Measurements from ENCODE around the gene TTF2. TPM values are rescaled to one million over a fixed set of nuclear protein-coding genes. Genes with fewer than 3 reads are reported as not detected.
A peak's percentile ranks its signal among the peaks of the same experiment; 100 is the strongest.

The TTF2 gene
- polyA plus RNA-seq, 4 donors, result 1.8 to 18.6 (median 4.9) TPM

DNA sequence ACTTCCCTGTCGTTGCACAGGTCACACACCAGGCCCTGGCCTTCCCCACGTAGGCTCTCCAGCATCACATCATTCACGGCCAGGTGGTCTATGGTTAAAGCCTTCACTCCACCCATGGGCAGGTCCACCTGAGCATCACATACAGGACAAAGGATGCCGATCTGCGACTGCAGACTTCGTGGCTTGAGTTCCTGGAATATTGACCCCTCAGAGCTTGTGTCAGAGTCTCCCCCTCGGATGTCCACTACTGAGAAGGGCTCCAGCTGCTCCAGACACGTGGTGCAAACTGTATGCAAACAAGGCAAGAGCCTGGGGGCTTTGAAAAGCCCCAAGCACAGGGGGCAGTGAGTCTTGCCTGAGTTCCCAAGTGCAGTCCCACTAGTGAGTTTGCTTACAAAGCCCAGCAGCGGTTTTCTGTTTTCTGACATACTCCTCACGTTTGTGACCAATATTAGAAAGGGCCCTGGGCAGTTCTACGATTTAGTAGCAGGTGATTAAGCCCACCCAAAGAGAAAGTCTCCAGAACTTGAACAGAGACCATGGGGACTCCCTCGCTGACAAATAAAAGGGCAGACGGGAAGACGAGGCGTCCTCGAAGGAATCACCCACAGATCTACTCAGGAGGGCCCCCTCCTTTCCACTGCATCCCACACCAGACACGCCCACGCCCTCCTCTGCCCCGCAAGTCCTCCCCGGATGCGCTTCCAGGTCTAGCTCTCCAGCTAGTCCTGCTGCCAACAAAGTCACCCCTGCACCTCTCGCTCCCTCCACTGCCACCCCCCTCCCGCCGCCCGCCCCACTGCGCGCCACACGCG, 60.9 kb downstream of the TTF2 start:
- peak; percentile 5 to 29 for DNase-seq
- WGBS, 3 donors, result 6 to 14% (median 11%) methylated on average over 24 to 29 of the region's 29 CpGs
- Histone ChIP-seq H3K27me3 (ENCODE audit: control insufficient read depth in 3 of 3, insufficient read depth in 3 of 3, low read length in 3 of 3) (peaks cover 0 to 6% (median 2%) of the 10 kb centered on the region in 3 donors), H3K27ac (ENCODE audit: low read depth in 1 of 3, low read length in 2 of 3) (peak overlapping the region in 2 of 3 donors; percentile 54 to 78), H3K9me3 (ENCODE audit: control insufficient read depth in 2 of 2, insufficient read depth in 1 of 2, low read depth in 1 of 2, low read length in 1 of 2) (no peaks in the 10 kb centered on the region), H3K4me3 (ENCODE audit: low read depth in 1 of 3, low read length in 3 of 3) (peak overlapping the region; percentile 58 to 73 (median 64)), H3K4me1 (ENCODE audit: control insufficient read depth in 3 of 3, insufficient read depth in 2 of 3, low read depth in 1 of 3, low read length in 2 of 3) (peaks cover 4 to 19% (median 5%) of the 10 kb centered on the region in 3 donors), H3K36me3 (ENCODE audit: control insufficient read depth in 3 of 3, insufficient read depth in 2 of 3, low read depth in 1 of 3, low read length in 3 of 3) (peaks cover 0 to 10% (median 0%) of the 10 kb centered on the region in 3 donors)
- no peak for FAIRE-seq

DNA sequence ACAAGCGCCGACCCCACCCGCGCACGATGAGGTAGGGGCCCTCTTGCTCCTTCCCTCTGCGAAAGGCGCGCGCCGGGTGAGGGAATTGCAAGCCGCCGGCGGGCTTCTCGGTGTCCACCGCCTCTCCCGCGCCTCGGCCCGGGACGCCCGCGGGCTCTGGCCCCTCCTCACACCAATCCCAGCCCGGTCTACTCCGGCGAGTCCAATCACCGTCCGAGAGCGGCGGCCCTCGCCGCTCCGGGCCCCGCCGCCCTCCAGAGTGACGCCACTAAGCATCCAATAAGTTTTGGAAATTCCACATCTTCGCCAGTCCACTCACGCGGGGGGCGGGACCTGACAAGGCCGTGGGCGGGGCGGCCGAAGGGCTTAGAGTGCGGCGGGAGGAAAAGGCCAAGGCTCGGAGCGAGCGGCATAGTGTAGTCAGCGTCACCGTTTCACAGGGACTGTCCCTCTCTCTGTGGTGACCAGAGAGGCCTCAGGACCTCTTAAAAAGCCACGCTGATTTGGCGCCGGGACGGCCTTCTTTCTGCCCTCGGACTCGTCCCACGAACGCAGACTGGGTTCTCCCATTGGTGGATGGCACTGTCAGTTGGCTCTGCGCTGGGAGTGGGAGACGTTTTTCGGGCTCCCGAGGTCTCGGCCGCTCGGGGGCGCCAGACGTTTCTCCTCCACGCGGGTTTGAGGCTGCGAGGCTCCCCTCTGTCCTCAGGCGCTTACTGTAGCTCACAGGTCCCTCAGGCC, 61.6 kb downstream of the TTF2 start, which contains the start of gene TRIM45:
TRIM45 (minus strand) TSS at position 161 of the 741 bp plus-strand sequence. CDS start 548 bp downstream, outside the sequence.
- DNase-seq, result peak; percentile 97 to 98
- Histone ChIP-seq H3K36me3 (ENCODE audit: control insufficient read depth in 3 of 3, insufficient read depth in 2 of 3, low read depth in 1 of 3, low read length in 3 of 3) (peaks cover 0 to 5% (median 0%) of the 10 kb centered on the region in 3 donors), H3K9me3 (ENCODE audit: control insufficient read depth in 2 of 2, insufficient read depth in 1 of 2, low read depth in 1 of 2, low read length in 1 of 2) (no peaks in the 10 kb centered on the region), H3K4me1 (ENCODE audit: control insufficient read depth in 3 of 3, insufficient read depth in 2 of 3, low read depth in 1 of 3, low read length in 2 of 3) (peaks cover 4 to 19% (median 5%) of the 10 kb centered on the region in 3 donors), H3K27ac (ENCODE audit: low read depth in 1 of 3, low read length in 2 of 3) (peak within 1 kb of the TSS; percentile 64 to 94 (median 78)), H3K27me3 (ENCODE audit: control insufficient read depth in 3 of 3, insufficient read depth in 3 of 3, low read length in 3 of 3) (peaks cover 0 to 6% (median 2%) of the 10 kb centered on the region in 3 donors), H3K4me3 (ENCODE audit: low read depth in 1 of 3, low read length in 3 of 3) (peak within 1 kb of the TSS; percentile 58 to 73 (median 64))
- 0 to 1% (median 0%) methylated on average over 56 to 71 of the region's 71 CpGs for WGBS, 3 donors
- FAIRE-seq, result no peak

DNA sequence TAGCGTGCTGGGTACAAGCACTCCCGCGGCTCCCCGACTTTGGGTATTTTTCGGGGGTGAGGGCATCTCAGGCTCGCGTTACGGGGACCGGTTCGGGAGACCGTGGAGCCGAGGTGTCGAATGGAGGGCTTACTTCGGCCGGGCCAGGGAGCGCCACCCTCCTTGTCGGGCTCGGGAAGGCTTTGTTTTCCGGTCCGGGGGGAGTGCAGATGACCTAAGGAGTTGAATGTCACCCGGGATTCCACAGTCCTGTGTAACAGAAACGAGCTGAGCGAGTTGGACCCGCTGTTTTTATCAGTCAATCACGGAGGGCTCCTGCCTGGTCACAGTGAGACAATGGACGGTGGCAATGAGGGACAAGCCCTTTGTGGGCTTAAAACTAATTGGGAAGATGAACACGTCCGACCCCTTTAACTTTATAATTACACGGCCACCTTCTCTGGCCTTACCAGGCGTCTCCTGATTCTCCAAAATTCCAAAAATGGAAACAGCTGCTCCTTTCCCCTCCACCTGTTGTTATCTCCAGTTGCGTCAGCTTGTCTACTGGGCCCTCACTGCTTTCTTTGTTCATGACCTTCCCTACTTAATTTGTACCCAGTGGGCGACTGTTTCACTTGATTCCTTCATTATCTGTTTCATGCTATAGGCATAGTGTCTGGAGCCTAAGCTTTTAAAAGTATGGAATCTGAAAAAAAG, 62.4 kb downstream of the TTF2 start:
- peaks cover 0 to 5% (median 0%) of the 10 kb centered on the region in 3 donors for H3K36me3 ChIP-seq (ENCODE audit: control insufficient read depth in 3 of 3, insufficient read depth in 2 of 3, low read depth in 1 of 3, low read length in 3 of 3)
- 25 to 29% (median 28%) methylated on average over 32 of the region's 32 CpGs for WGBS, 3 donors
- FAIRE-seq, result no peak
- H3K9me3 ChIP-seq (ENCODE audit: control insufficient read depth in 2 of 2, insufficient read depth in 1 of 2, low read depth in 1 of 2, low read length in 1 of 2), result no peaks in the 10 kb centered on the region
- DNase-seq, result no peak
- peak overlapping the region in 2 of 3 donors; percentile 64 to 73 for H3K4me3 ChIP-seq (ENCODE audit: low read depth in 1 of 3, low read length in 3 of 3)
- peaks cover 0 to 6% (median 2%) of the 10 kb centered on the region in 3 donors for H3K27me3 ChIP-seq (ENCODE audit: control insufficient read depth in 3 of 3, insufficient read depth in 3 of 3, low read length in 3 of 3)
- peaks cover 4 to 18% (median 4%) of the 10 kb centered on the region in 3 donors for H3K4me1 ChIP-seq (ENCODE audit: control insufficient read depth in 3 of 3, insufficient read depth in 2 of 3, low read depth in 1 of 3, low read length in 2 of 3)
- peak overlapping the region in 2 of 3 donors; percentile 78 to 94 for H3K27ac ChIP-seq (ENCODE audit: low read depth in 1 of 3, low read length in 2 of 3)

DNA sequence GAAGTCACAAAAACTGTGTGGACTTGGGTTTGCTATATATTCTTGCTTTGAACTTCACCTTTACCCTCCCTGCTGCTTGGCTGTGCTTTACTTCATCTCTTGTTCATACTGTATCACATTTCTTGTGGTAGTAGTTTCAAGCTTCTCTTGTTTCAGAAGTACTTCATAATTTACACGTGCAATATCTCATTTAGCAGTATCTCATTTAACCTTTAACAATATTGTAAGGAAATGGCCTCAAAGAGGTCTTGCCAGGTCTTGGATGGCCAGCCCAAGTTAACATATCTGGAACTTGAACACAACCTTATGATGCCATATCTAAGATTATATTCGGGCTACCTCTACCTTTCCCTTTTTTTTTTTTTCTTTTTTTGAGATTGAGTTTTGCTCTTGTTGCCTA, 63.1 kb downstream of the TTF2 start:
- H3K27me3 ChIP-seq (ENCODE audit: control insufficient read depth in 3 of 3, insufficient read depth in 3 of 3, low read length in 3 of 3), result peaks cover 0 to 6% (median 2%) of the 10 kb centered on the region in 3 donors
- FAIRE-seq (no peak), DNase-seq (no peak)
- WGBS, 3 donors, result 92 to 93% (median 93%) methylated on average over 2 of the region's 2 CpGs
- H3K4me3 ChIP-seq (ENCODE audit: low read depth in 1 of 3, low read length in 3 of 3), result no peak overlapping the region
- no peak overlapping the region for H3K27ac ChIP-seq (ENCODE audit: low read depth in 1 of 3, low read length in 2 of 3)
- no peaks in the 10 kb centered on the region for H3K9me3 ChIP-seq (ENCODE audit: control insufficient read depth in 2 of 2, insufficient read depth in 1 of 2, low read depth in 1 of 2, low read length in 1 of 2)
- H3K36me3 ChIP-seq (ENCODE audit: control insufficient read depth in 3 of 3, insufficient read depth in 2 of 3, low read depth in 1 of 3, low read length in 3 of 3), result peaks cover 0 to 2% (median 0%) of the 10 kb centered on the region in 3 donors
- H3K4me1 ChIP-seq (ENCODE audit: control insufficient read depth in 3 of 3, insufficient read depth in 2 of 3, low read depth in 1 of 3, low read length in 2 of 3), result peaks cover 3 to 10% (median 3%) of the 10 kb centered on the region in 3 donors

DNA sequence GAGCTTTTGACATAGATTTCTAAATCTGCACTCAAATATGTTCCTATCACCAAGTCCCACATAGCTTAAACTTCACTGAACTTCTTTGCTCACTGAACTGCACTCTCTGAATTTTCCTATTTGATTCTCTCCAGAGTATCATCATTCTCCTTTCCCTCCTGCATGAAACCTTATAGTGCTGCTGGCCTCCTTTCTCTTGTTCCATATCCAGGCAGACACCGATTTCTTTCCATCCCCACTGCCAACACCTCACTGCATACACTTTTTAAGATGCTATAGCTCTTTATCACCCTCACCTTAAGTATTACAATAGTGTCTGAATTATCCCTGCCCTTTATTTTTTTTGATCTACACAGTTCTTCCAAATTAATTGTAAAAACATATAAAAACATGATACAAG, 64.5 kb downstream of the TTF2 start:
- FAIRE-seq (no peak), DNase-seq (no peak)
- H3K9me3 ChIP-seq (ENCODE audit: control insufficient read depth in 2 of 2, insufficient read depth in 1 of 2, low read depth in 1 of 2, low read length in 1 of 2), result no peaks in the 10 kb centered on the region
- H3K27me3 ChIP-seq (ENCODE audit: control insufficient read depth in 3 of 3, insufficient read depth in 3 of 3, low read length in 3 of 3), result peaks cover 0 to 6% (median 2%) of the 10 kb centered on the region in 3 donors
- WGBS, 3 donors, result 90 to 93% (median 91%) methylated on average over 1 of the region's 1 CpG
- no peaks in the 10 kb centered on the region for H3K36me3 ChIP-seq (ENCODE audit: control insufficient read depth in 3 of 3, insufficient read depth in 2 of 3, low read depth in 1 of 3, low read length in 3 of 3)
- no peak overlapping the region for H3K27ac ChIP-seq (ENCODE audit: low read depth in 1 of 3, low read length in 2 of 3)
- no peak overlapping the region for H3K4me3 ChIP-seq (ENCODE audit: low read depth in 1 of 3, low read length in 3 of 3)
- H3K4me1 ChIP-seq (ENCODE audit: control insufficient read depth in 3 of 3, insufficient read depth in 2 of 3, low read depth in 1 of 3, low read length in 2 of 3), result peaks cover 0 to 11% (median 3%) of the 10 kb centered on the region in 3 donors

GRCh38 chr1:117127795-117128194, 67.7 kb downstream of the TTF2 start:
- Histone ChIP-seq H3K4me3 (ENCODE audit: low read depth in 1 of 3, low read length in 3 of 3) (no peak overlapping the region), H3K36me3 (ENCODE audit: control insufficient read depth in 3 of 3, insufficient read depth in 2 of 3, low read depth in 1 of 3, low read length in 3 of 3) (no peaks in the 10 kb centered on the region), H3K9me3 (ENCODE audit: control insufficient read depth in 2 of 2, insufficient read depth in 1 of 2, low read depth in 1 of 2, low read length in 1 of 2) (no peaks in the 10 kb centered on the region), H3K27ac (ENCODE audit: low read depth in 1 of 3, low read length in 2 of 3) (no peak overlapping the region), H3K27me3 (ENCODE audit: control insufficient read depth in 3 of 3, insufficient read depth in 3 of 3, low read length in 3 of 3) (peaks cover 0 to 2% (median 0%) of the 10 kb centered on the region in 3 donors), H3K4me1 (ENCODE audit: control insufficient read depth in 3 of 3, insufficient read depth in 2 of 3, low read depth in 1 of 3, low read length in 2 of 3) (peaks cover 0 to 3% (median 0%) of the 10 kb centered on the region in 3 donors)
- no peak for DNase-seq
- no peak for FAIRE-seq

DNA sequence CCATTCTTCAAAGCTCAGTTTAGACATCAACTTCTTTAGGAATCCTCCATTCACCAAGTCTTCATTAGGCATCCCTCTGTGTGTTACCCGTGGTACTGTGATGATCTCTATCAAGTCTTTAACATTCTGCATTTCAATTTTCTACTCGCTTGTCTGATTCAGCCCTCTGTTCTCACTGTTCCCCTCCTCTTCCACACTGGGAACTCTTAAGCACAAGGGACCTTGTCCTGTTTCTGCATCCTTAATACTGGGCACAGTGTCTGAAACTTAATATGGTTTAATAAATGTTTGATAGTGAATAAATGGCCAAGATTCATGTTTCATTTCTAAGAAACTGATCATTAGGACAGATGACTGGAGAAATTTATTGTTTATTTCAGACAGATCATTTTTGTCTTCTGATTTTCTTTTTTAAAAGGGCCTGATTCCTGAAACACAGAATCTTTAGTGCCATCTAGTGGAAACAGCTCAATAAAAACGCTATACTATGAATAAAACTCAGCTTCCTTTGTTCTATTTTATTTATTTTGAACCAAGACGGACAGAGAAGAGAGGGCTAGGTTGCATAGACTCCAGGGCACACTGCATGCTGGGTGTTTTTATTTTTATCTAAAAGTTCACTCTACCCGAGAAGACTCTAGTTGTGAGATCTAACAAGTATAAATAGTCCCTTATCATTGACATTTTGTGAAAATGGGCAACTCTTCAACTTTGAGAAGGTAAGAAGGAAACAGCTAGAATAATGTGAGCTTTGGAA, 68.4 kb downstream of the TTF2 start:
- FAIRE-seq, result peak; percentile 33
- WGBS, 3 donors, result 27 to 31% (median 28%) methylated on average over 5 of the region's 5 CpGs
- Histone ChIP-seq H3K36me3 (ENCODE audit: control insufficient read depth in 3 of 3, insufficient read depth in 2 of 3, low read depth in 1 of 3, low read length in 3 of 3) (no peaks in the 10 kb centered on the region), H3K27me3 (ENCODE audit: control insufficient read depth in 3 of 3, insufficient read depth in 3 of 3, low read length in 3 of 3) (peaks cover 0 to 2% (median 0%) of the 10 kb centered on the region in 3 donors), H3K27ac (ENCODE audit: low read depth in 1 of 3, low read length in 2 of 3) (no peak overlapping the region), H3K4me3 (ENCODE audit: low read depth in 1 of 3, low read length in 3 of 3) (no peak overlapping the region), H3K4me1 (ENCODE audit: control insufficient read depth in 3 of 3, insufficient read depth in 2 of 3, low read depth in 1 of 3, low read length in 2 of 3) (peaks cover 0 to 3% (median 0%) of the 10 kb centered on the region in 3 donors), H3K9me3 (ENCODE audit: control insufficient read depth in 2 of 2, insufficient read depth in 1 of 2, low read depth in 1 of 2, low read length in 1 of 2) (no peaks in the 10 kb centered on the region)
- peak; percentile 38 to 43 for DNase-seq

Measured in small intestine (tissue), 7 donors.